ENCODE results near the gene PLXNA4.

DNA sequence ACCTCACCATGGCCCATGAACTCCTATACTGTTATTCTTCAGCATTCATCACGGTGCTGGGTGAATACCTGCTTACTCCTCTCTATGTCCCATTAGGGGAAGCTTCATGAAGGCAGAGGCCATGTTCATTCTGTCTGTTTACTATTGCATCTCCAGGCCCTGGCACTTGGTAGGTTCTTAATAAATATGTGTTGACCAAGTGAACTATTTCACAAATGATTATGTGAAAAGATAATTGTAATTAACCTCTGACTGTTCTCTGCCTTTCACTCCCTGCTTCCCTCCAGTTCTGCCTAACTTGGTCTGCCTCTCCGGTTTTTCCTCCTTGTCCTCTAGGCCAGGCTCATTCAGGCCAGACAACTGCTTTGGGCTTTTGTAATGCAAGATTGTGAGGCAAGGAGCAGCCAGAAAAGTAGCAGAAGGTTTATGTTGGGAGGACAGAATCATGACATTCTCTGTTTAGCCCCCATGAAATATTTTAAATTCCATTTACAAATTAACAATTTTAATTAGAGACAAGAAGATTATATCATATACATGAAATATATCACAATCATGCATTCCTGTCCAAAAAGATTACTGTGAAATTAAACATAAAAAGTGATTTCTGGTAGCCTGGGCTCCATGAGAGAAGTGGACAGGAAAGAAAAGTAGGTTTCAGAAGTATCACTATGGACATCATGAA, 42.1 kb upstream of the PLXNA4 start:
- TF ChIP-seq, protein P1, sequence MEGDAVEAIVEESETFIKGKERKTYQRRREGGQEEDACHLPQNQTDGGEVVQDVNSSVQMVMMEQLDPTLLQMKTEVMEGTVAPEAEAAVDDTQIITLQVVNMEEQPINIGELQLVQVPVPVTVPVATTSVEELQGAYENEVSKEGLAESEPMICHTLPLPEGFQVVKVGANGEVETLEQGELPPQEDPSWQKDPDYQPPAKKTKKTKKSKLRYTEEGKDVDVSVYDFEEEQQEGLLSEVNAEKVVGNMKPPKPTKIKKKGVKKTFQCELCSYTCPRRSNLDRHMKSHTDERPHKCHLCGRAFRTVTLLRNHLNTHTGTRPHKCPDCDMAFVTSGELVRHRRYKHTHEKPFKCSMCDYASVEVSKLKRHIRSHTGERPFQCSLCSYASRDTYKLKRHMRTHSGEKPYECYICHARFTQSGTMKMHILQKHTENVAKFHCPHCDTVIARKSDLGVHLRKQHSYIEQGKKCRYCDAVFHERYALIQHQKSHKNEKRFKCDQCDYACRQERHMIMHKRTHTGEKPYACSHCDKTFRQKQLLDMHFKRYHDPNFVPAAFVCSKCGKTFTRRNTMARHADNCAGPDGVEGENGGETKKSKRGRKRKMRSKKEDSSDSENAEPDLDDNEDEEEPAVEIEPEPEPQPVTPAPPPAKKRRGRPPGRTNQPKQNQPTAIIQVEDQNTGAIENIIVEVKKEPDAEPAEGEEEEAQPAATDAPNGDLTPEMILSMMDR (IDR thresholded peaks at IDR 0.05) = no peak
- TF ChIP-seq EZH2 (IDR thresholded peaks at IDR 0.05; ENCODE audit: borderline replicate concordance, insufficient read depth, low read depth, low read length, poor library complexity, severe bottlenecking) = no peak

Measured in B cell (primary cell).